Fibroblast of skin of right biceps (primary cell): ENCODE data around the gene RPTOR.
"Not testable (repeated sequence)": the region's sequence is repeated elsewhere in the genome, so short reads cannot be mapped to it uniquely, and the experiment has no call there.

Source experiments
- DNase-seq: peaks from one replicate; pipeline ENCODE4 v3.0.0-alpha.2; 2013

Gene RPTOR

GRCh38 chr17:80696456-80696855 lies 151.8 kb downstream of the RPTOR start:
- no peak for DNase-seq

DNA sequence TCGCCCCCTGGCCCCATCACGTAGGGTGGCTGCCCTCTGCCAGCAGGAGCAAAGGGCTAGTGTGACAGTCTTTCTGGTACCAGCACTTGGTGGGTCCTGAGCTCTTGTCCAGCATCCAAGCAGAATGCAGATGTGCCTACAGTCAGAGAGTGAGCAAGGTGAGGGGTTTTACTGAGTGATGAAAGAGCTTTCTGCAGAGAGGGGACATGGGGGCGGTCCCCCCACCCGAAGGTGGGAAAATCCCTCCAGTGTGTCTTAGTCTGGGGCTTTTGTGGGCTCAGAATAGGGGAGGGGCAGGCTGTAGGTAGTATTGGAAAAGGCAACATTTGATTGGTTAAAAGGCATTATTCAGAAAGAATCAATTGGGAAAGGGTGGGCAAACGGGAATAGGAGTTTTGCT lies 152.3 kb downstream of the RPTOR start:
- DNase-seq = no peak

DNA sequence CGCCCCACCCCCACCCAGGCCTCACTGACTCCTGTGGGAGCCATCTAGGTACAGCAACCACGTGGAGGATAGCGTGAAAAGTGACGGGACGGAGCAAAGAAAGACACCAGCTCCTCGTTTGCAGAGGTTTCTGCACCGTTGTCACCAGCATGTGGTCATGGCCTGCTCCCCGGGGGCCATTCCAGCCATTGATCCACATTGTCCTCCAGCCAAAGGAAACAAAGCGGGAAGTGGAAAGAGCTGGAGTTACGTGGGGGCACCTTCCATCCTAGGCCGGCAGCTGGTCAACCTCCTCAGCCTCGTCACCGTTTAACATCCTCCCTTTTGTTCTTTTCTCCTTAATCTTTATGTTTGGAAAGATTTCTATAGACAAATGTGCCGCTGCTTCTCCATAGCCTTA lies 153.7 kb downstream of the RPTOR start:
- DNase-seq = no peak

GRCh38 chr17:80699205-80699604 lies 154.6 kb downstream of the RPTOR start:
- DNase-seq = not testable (repeated sequence)

DNA sequence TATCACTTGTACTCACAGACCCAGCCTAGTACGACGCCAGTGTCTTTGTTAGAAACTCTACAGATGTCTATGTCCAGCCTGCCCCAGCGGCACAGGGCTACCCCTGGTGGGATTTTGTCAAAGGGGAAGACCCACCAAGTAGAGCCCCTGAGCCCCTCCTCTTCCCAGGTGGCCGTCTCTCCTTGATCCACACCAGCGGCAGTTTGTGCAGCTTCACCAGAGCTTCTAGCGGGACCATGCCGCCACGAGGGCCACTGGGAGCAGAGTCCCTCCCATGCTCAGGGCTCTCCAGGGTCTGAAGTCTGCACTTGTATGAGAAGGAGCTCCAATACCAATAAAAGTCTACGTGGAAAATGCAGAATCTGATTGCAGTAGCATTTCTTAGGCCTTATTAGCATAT lies 157.1 kb downstream of the RPTOR start:
- no peak for DNase-seq

- no peak for DNase-seq
Measured at GRCh38 chr17:80702315-80703141, 157.9 kb downstream of the RPTOR start.

- DNase-seq = no peak
Measured at GRCh38 chr17:80703142-80703478, 158.5 kb downstream of the RPTOR start.

- DNase-seq = no peak
Measured at GRCh38 chr17:80704381-80704819, 159.8 kb downstream of the RPTOR start.

DNA sequence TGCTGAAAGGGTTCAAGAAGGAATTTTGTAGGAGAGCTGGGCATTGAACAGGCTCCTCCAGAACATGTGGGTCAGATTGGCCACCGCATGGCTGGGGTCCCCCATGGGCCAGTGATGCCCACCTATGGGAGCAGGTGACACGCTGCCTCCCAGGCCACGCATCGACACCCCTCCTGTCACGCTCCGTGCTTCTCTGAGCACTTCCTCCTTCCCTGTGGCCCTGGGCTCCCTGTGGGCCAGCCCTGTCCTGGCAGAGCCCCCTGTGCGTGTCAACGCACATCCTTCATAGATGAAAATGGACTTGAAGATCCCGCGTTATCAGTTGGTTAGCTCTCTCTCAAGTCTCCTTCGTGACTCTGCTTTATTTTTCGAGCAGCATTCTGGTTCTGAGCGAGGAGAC lies 160.3 kb downstream of the RPTOR start:
- DNase-seq = no peak

GRCh38 chr17:80705988-80706387 lies 161.3 kb downstream of the RPTOR start:
- no peak for DNase-seq

DNA sequence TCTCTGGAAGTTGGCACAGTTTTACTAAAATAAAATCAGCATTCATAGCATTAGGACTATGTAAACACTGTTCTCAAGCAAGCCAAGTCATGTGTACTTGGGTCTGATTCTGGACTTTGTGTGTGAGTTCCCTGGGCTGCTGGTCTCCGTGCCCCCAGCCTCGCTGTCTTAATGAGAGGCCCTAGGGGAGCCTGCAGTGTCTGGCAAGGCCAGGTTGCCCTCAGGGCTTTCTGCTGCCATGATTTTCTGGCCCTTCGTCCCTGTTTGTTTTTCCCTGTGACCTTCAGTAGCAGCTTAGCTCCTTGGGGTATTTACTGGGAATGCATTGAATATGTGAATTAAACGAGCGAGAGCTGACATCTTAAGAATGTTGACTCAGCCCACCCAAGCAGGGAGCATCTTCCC lies 161.8 kb downstream of the RPTOR start:
- DNase-seq = no peak

DNA sequence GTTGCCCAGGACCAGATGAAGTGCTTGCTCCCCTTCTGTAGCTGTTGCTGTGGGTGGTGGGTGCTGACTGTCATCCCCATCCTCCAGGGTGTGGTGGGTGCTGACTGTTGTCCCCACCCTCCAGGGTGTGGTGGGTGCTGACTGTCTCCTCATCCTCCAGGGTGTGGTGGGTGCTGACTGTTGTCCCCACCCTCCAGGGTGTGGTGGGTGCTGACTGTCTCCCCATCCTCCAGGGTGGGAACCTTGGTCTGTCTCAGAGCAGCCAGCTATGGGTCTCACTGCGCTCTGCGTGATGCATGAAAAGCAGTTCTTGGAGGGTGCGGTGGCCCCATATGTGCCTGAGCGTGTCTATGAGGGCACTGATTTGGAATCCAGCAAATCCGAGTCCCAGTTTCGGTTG lies 163.8 kb downstream of the RPTOR start:
- DNase-seq = no peak

- DNase-seq = no peak
Measured at GRCh38 chr17:80709090-80709695, 164.6 kb downstream of the RPTOR start.

DNA sequence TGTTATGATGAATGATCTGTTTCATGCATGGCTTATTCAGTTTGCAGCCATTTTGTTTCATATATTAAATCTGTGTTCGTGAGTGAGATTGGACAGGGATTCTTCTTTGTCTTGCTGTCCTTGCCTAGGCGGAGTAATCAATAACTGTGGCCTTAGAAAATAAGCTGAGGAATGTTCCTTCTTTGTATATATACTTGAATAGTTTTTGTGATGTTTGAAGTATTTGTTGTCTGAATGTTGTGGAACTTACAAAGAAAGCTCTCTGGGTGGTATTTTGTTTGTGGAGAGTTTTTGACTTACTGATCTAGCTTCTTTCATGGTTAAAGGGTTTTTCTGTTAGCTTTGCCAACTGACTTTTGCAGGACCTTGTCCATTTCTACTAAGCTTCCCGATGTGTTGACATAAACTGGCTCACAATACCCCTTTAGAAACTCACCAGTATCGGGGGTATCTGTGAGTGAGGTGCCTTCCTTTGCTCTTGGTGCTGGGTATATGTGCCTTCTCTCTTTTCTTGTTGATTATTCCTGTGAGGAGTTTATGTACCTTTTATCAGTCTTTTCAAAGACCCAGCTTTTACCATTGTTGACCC lies 166.2 kb downstream of the RPTOR start:
- DNase-seq = no peak

DNA sequence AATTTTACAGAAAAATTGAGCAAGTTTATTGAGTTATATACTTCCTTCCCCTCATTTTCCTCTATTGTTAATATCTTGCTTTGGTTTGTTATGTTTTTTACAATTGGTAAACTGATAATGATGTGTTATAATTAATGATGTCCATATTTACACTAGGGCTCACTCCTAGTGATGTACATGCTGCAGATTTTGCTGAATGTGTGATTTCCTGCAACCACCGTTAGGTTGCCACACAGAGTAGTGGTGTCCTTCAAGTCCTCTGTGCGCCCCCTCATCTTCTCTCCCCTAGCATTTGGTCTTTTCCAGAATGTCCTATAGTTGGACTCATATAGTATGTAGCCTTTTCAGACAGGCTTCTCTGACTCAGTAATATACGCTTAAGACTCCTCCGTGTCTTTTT lies 167.5 kb downstream of the RPTOR start:
- DNase-seq = no peak

DNA sequence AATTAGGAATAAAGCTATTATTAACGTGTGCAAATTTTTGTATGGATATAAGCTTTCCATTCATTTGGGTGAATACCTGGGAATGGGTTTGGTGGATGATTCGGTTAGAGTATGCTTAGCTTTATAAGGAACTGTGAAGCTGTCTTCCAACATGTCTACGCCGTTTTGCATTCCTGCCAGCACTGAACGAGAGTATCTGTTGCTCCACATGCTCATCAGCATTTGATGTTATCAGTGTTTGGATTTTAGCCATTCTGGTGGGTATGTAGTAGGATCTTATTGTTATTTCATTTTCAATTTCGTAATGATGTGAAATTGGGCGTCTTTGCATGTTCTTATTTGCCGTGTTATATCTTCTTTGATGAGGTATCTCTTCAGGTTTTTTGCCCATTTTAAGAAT lies 168.0 kb downstream of the RPTOR start:
- no peak for DNase-seq

DNA sequence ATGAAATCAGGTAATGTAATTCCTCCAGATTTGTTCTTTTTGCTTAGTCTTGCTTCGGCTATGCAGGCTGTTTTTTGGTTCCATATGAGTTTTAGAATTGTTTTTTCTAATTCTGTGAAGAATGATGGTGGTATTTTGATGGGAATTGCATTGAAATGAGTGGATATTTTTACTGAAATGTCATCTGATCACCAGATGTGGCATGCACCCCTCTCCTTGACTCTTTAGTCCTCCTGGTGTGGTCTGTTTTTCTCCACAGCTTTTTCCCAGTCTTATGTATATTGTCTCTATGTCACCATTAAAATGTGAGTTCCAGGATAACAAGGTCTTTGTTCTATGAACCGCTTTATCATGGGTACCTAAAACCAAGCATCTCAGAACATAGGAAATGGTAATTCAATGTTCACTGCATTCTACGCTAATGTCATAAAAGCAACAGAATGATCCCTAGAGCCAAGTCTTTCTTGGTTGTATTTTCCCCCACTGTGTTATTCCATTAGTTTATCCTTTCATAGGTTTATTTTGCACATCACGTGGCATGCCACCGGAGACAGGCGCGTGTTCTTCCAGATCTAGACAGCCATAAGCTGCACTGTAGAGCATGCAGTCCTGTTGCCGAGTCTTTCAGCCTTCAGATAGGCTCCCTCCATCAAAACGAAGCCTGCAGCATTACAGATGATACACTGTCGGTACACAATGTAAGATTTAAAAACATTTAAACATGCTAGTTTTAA lies 172.5 kb downstream of the RPTOR start:
- DNase-seq = peak; percentile 72

DNA sequence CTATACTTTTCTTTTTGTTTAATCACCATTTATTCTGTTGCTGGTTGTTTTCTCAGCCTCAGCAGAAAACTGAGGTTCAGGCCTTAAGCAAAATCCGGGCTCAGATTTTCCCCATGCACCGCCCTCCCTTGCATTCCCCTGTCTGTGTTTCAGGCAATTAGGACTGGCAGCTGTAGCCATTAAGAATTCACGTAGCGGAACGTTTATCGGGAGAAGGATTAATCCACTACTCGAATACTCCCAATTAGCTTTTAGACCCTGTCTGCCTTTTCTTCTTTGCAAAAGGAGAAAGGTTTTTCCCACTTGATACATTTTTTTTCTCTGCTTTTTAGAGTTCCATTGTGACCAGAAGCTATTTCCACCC lies 173.1 kb downstream of the RPTOR start:
- peak; percentile 26 for DNase-seq

DNA sequence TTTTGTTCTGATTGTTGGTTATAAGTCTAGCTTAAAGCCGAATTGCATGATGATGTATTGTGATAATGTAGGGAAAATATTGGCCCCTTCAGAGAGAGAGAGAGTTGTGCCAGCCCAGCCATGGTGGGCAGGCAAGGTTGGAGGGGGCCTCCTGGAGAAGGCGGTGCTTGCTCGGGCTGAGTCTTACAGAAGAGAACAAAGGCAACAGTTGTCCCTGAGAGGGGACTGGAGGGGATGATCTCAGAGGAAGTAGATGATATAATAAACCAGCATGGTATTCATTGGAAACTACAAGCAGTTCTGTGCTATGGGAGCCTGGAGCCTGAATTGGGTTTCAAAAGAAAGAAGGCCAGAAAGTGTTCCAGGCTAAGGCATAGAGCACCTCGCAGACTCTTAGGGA lies 173.8 kb downstream of the RPTOR start:
- DNase-seq = peak; percentile 21

- DNase-seq = no peak
Measured at GRCh38 chr17:80719449-80719848, 174.8 kb downstream of the RPTOR start.

DNA sequence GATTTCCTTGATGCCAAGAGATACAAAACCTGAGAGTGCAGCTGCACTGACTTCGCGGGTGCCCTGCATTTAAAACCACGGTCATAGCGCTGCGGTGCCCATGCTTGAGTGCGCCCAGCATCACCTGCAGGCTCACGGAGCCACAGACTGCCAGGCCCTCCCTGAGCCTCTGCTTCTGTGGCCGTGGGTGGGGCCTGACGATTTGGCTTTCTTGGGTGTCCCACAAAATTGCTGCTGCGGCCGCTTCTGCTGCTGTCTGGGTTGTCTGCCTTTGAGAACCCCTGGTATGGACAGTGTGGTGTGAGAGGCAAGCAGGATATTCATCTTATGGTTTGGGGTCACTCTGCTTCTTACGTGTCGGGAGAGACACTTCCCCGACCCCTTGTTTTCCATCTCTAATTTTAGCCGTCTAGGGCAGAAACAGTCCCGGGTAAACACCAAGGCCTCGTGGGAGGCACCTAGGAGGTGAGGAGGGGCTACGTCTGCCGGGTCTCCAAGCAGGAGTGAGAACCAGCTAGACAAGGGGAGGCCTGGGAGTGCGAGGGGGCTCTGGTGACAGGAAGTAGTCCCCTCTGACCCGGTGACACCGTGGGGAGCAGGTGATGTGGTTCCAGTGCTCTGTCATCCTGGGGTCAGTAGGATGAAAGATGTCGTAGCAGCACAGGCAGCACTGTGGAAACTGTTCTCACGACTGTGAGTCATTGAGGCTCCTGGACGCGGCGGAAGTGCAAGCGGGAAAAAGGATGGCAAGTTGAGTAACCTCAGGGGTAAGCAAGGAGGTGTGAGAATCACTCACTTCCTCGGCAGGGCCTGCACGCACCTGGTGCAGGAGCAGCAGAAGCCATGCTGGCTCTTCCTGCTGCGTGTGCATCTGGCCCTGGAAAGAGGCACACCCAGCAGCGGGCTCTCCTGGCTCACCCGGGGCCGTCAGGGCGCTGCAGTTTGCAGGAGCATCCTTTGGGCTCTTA lies 176.3 kb downstream of the RPTOR start:
- peak; percentile 60 for DNase-seq

DNA sequence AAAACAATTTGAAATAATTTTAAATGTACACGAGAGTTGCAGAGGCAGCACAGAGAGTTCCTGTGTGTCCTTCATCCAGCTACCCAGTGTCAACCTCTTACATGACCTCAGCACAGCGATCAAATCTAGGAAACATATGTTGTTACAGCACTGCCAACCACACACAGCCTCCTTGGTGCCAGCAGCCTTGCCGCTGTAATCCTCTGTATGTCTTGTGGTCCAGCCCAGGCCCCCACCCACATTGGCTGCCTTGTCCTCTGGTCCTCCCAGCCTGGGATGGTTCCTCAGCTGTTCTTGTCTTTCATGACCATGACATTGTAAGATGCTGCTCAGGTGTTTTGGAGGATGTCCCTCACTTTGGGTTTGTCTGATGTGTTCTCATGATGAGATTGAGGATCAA lies 178.0 kb downstream of the RPTOR start:
- DNase-seq = no peak
